Measurements from ENCODE around the gene CHIA.

Gene CHIA

DNA sequence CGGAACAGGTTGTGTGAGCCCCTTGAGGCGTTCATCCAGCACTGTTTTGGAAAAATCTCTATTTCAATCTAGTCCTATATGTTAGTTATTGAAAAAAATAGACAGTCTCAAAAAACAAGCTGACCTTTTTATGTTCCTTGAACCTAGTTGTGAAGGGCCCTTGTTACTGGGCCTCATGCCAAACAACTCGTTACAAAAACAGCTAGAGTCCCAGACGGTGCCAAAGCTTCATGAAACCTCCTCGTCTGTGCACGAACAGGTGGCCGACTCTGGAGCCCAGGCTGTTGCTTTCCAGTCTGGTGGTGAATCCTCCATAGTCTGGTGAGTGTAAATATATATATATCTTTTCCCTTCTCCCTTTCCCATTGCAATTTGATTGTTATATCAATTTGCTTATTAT, at the start of gene CHIA:
Gene CHIA (plus strand): TSS at position 222 of the 400 bp plus-strand sequence. CDS start 19,617 bp downstream, outside the sequence.
- DNase-seq: no peak

GRCh38 chr1:111241797-111242196, 48.9 kb upstream of the CHIA start:
- no peak for DNase-seq

GRCh38 chr1:111242805-111243523, 47.7 kb upstream of the CHIA start:
- no peak for DNase-seq

- DNase-seq: no peak
Observed at GRCh38 chr1:111247125-111247838, 43.4 kb upstream of the CHIA start.

DNA sequence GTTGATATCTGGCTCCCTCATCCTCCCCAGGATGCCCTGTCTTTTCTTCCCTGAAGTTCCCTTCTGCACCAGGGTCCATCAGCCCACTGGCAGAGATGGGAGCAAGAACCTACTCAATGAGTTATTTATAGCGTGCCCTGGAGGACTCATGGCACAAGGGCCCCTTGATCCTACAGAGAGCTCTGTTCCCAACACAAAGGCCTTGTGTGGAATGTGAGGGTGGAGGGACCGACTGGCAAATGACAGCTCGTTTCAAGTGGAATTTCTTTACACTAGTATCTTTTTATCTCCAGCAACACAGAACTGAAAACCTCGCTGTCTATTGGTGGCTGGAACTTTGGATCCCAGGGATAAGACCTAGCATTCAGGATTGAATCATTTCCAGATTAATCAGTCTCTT, 40.7 kb upstream of the CHIA start:
- DNase-seq: no peak

DNA sequence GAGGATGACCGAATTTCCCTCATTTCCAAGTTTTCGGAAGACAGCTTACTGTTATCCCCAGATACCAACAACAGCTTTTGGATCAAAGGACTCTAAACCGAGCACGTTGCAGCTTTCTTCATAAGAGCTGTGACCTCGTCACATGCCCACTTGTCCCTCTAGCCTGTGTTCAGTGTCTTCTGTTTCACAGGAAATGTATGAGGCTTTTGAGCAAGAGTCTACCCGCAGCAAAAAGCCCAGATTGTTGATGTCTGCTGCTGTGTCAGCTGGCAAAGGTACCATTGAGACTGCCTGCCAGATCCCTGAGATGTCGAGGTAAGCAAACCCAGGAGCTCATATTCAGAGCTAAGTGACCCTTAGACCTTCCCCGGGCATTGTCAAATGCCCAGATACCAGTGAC, 39.1 kb upstream of the CHIA start:
- DNase-seq: no peak

GRCh38 chr1:111252786-111253185, 37.9 kb upstream of the CHIA start:
- no peak for DNase-seq

DNA sequence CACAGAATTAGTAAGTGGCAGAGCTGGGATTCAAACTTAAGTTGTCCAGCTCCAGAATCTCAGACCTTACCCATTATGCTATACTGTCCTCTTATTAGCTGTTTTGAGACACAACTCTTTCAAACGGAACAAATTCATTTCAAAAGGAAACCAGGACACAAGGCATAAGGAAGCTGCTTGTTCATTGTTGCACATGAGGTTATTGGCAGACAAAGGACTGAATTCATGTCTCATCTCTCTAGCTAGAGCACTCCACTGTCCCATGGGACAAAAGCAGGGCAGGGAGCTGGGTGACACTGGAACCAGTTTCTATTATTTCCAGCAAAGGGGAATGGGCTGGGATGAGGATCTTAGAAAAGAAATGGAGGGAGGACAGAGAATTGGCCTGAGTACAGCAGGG, 36.8 kb upstream of the CHIA start:
- DNase-seq: no peak

- DNase-seq: no peak
Observed at GRCh38 chr1:111256988-111257658, 33.5 kb upstream of the CHIA start.

GRCh38 chr1:111267801-111268508, 22.7 kb upstream of the CHIA start:
- DNase-seq: no peak

DNA sequence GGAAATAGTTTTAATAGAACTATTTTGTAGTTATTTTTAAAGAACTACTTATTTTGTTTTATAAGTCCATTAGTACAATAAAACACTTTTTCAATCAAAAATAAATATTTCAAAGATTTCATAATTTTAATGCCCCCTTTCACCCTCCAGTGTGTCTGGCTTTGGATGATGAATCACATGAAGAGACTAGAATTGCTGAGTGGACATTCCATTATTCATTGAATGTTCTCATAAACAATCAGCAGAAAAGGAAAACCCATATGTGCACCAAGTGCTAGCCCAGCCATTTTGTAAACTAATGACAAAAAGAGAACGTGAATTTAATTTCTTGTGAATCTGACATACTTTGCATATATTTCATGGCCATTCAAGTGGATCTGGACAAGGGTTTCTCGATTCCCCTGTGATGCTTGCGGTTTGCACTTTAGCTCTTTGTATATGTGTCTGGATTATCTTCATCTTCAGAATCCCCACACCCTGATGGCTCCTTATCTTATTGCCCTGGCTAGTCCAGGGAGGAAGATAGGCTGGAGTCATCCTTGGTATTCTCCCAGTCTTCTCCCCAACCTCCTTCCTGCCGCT, 20.7 kb upstream of the CHIA start:
- DNase-seq: no peak

- no peak for DNase-seq
Observed at GRCh38 chr1:111270771-111271463, 19.7 kb upstream of the CHIA start.

- no peak for DNase-seq
Observed at GRCh38 chr1:111271464-111271801, 19.2 kb upstream of the CHIA start.

GRCh38 chr1:111272081-111272480, 18.6 kb upstream of the CHIA start:
- no peak for DNase-seq

DNA sequence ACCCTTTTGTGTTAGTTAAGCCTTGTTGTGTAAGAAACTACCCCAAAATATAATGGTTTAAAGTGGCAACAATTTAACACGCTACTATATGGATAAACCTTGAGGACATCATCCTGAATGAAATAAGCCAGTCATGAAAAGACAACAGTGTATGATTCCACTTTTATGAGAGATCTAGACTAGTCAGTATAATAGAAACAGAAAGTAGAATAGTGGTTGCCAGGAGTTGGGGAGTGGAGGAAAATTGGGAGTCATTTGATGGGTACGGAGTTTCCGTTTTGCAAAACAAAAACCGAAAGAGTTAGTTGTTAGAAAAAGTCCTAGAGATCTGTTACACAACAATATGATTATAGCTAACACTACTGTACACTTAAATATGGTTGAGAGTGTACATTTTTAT, 16.0 kb upstream of the CHIA start:
- DNase-seq: peak; percentile 24

DNA sequence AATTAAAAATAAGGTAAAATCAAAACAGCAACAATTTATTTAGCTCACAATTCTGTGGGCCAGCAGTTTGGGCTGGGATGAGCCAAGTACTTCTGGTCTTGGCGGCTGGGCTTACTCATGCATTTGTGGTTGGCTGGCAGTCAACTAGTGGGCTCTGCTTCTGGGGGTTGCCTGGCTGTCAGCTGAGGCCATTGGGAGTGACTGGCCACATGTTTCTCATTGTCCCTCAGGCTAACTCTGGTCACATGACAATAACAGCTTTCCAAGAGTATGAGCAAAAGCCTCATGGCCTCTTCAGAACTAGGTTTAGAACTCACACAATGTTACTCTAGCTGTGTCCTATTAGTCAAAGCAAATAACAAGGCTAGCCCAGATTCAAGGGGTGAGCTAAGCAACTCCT, 15.6 kb upstream of the CHIA start:
- peak; percentile 10 for DNase-seq

GRCh38 chr1:111275780-111276433, 14.7 kb upstream of the CHIA start:
- no peak for DNase-seq

DNA sequence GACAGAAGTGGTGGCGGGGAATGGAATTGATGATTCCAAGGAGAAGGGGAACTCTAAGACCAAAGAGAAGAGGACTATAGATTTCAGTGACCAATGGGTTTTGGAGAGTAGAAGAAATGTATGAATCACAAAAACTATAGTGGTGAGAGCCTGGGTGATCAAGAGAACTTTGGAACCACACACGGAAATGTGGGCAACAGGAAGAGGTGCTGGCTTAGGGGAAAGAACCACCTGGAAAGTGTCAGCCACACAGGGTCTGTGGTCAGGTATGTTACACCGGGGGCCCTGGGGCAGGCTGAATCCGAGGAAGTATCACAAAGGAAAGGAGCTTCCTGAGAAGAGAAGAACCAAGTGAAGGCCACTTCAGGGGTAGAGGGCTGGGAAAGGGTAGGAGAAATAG, 11.5 kb upstream of the CHIA start:
- no peak for DNase-seq

GRCh38 chr1:111280267-111280666, 10.4 kb upstream of the CHIA start:
- no peak for DNase-seq

GRCh38 chr1:111281411-111281810, 9.2 kb upstream of the CHIA start:
- DNase-seq: no peak

- no peak for DNase-seq
Observed at GRCh38 chr1:111283838-111284237, 6.8 kb upstream of the CHIA start.

DNA sequence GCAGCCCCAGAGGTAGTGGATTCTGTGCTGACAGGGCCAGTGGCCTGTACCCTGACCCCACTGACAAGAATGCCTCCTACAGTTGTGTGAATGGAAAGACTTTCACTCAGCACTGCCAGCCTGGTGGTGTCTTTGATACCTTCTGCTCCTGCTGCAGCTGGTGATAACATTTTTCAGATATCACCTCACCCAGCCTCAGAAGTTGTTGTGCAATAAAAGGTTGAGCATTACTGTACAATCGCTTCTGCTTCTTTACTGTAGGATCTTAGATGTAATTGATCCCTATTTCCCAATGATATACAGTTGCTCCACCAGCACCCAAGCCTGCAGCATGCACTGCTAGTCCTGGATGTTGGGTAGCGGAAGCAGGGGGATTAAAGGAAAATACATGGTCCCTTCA, 4.8 kb upstream of the CHIA start:
- no peak for DNase-seq

All from CD4-positive, alpha-beta T cell treated with Interleukin-12 subunit alpha and Interleukin-12 subunit beta, for 1 hour (primary cell).